ENCODE measurements around the gene CEP192. TPM values are rescaled to one million over a fixed set of nuclear protein-coding genes. Genes with fewer than 3 reads are reported as not detected.

The CEP192 gene
- total and polyA plus RNA-seq, 8 donors, result 6.7 to 21.7 (median 14.0) TPM

- Histone ChIP-seq H3K9me3 (no peaks in the 10 kb centered on the region), H3K4me1 (no peaks in the 10 kb centered on the region), H3K27ac (no peak overlapping the region), H3K27me3 (no peaks in the 10 kb centered on the region), H3K4me3 (peak overlapping the region in 1 of 4 donors; percentile 69), H3K36me3 (no peaks in the 10 kb centered on the region)
- 95 to 96% methylated on average over 21 of the region's 21 CpGs for WGBS, 2 donors
- FAIRE-seq, result no peak
- ATAC-seq, result no peak
- no peak for DNase-seq
- no peak for TF ChIP-seq CTCF (IDR thresholded peaks at IDR 0.05)
- intact Hi-C loops (cut with DNase I), result no loop called here
These were observed 147.4 kb downstream of the CEP192 start for GRCh38 chr18:13138420-13139139.

- ATAC-seq (no peak), DNase-seq (no peak), FAIRE-seq (no peak)
- intact Hi-C loops (cut with DNase I), result no loop called here
- Histone ChIP-seq H3K4me1 (no peaks in the 10 kb centered on the region), H3K27me3 (no peaks in the 10 kb centered on the region), H3K27ac (no peak overlapping the region), H3K9me3 (peaks cover 0 to 4% (median 0%) of the 10 kb centered on the region in 4 donors), H3K36me3 (no peaks in the 10 kb centered on the region), H3K4me3 (no peak overlapping the region)
- TF ChIP-seq CTCF (IDR thresholded peaks at IDR 0.05), result no peak
- WGBS, 2 donors, result 57 to 72% methylated on average over 12 of the region's 12 CpGs
These were observed 148.8 kb downstream of the CEP192 start for GRCh38 chr18:13139885-13140450.

- Histone ChIP-seq H3K27me3 (no peaks in the 10 kb centered on the region), H3K4me3 (no peak overlapping the region), H3K36me3 (no peaks in the 10 kb centered on the region), H3K4me1 (no peaks in the 10 kb centered on the region), H3K27ac (no peak overlapping the region), H3K9me3 (peaks cover 0 to 4% (median 0%) of the 10 kb centered on the region in 4 donors)
- DNase-seq (no peak), ATAC-seq (no peak), FAIRE-seq (no peak)
- no peak for TF ChIP-seq CTCF (IDR thresholded peaks at IDR 0.05)
- intact Hi-C loops (cut with DNase I), result no loop called here
- 89 to 96% methylated on average over 6 of the region's 6 CpGs for WGBS, 2 donors
These were observed 150.0 kb downstream of the CEP192 start for GRCh38 chr18:13141209-13141608.

- Histone ChIP-seq H3K27me3 (no peaks in the 10 kb centered on the region), H3K27ac (no peak overlapping the region), H3K36me3 (no peaks in the 10 kb centered on the region), H3K4me1 (no peaks in the 10 kb centered on the region), H3K4me3 (no peak overlapping the region), H3K9me3 (peaks cover 0 to 4% (median 0%) of the 10 kb centered on the region in 4 donors)
- WGBS, 2 donors, result 80 to 89% methylated on average over 4 of the region's 4 CpGs
- no peak for DNase-seq
- no peak for TF ChIP-seq CTCF (IDR thresholded peaks at IDR 0.05)
- no peak for FAIRE-seq
- ATAC-seq, result no peak
- intact Hi-C loops (cut with DNase I), result no loop called here
These were observed 154.6 kb downstream of the CEP192 start for GRCh38 chr18:13145636-13146190.

- ATAC-seq (no peak), FAIRE-seq (no peak)
These were observed 156.0 kb downstream of the CEP192 start for GRCh38 chr18:13147130-13147529.

More at GRCh38 chr18:13147130-13147529, 156.0 kb downstream of the CEP192 start:
- H3K36me3 ChIP-seq, result no peaks in the 10 kb centered on the region
- no peak for DNase-seq
- 50% methylated on average over 6 of the region's 6 CpGs for WGBS, 2 donors
- no peak overlapping the region for H3K27ac ChIP-seq
- TF ChIP-seq CTCF (IDR thresholded peaks at IDR 0.05), result no peak
- peaks cover 0 to 4% (median 0%) of the 10 kb centered on the region in 4 donors for H3K9me3 ChIP-seq
- H3K27me3 ChIP-seq, result no peaks in the 10 kb centered on the region
- no peak overlapping the region for H3K4me3 ChIP-seq
- intact Hi-C loops (cut with DNase I), result no loop called here
- H3K4me1 ChIP-seq, result no peaks in the 10 kb centered on the region

Data from pancreas (tissue), 10 donors.